ENCODE measurements around the gene IFT57.

IFT57 gene

GRCh38 chr3:108219336-108219735 lies 2.9 kb downstream of the IFT57 start:
- DNase-seq (ENCODE audit: low spot score) = no peak

- DNase-seq (ENCODE audit: low spot score) = no peak
Observed at GRCh38 chr3:108218811-108219210, 3.4 kb downstream of the IFT57 start.

GRCh38 chr3:108215871-108216270 lies 6.4 kb downstream of the IFT57 start:
- DNase-seq (ENCODE audit: low spot score) = no peak

- DNase-seq (ENCODE audit: low spot score) = no peak
Observed at GRCh38 chr3:108209579-108209978, 12.6 kb downstream of the IFT57 start.

GRCh38 chr3:108208831-108209230 lies 13.4 kb downstream of the IFT57 start:
- no peak for DNase-seq (ENCODE audit: low spot score)

- DNase-seq (ENCODE audit: low spot score) = no peak
Observed at GRCh38 chr3:108202834-108203233, 19.4 kb downstream of the IFT57 start.

- no peak for DNase-seq (ENCODE audit: low spot score)
Observed at GRCh38 chr3:108202080-108202479, 20.1 kb downstream of the IFT57 start.

- no peak for DNase-seq (ENCODE audit: low spot score)
Observed at GRCh38 chr3:108201258-108201657, 21.0 kb downstream of the IFT57 start.

- DNase-seq (ENCODE audit: low spot score) = no peak
Observed at GRCh38 chr3:108200578-108200977, 21.6 kb downstream of the IFT57 start.

- DNase-seq (ENCODE audit: low spot score) = no peak
Observed at GRCh38 chr3:108200024-108200423, 22.2 kb downstream of the IFT57 start.

- no peak for DNase-seq (ENCODE audit: low spot score)
Observed at GRCh38 chr3:108191394-108191793, 30.8 kb downstream of the IFT57 start.

- no peak for DNase-seq (ENCODE audit: low spot score)
Observed at GRCh38 chr3:108190346-108190745, 31.9 kb downstream of the IFT57 start.

- DNase-seq (ENCODE audit: low spot score) = no peak
Observed at GRCh38 chr3:108189440-108189839, 32.8 kb downstream of the IFT57 start.

- DNase-seq (ENCODE audit: low spot score) = no peak
Observed at GRCh38 chr3:108185536-108185935, 36.7 kb downstream of the IFT57 start.

- DNase-seq (ENCODE audit: low spot score) = no peak
Observed at GRCh38 chr3:108184824-108185223, 37.4 kb downstream of the IFT57 start.

- DNase-seq (ENCODE audit: low spot score) = no peak
Observed at GRCh38 chr3:108183971-108184370, 38.3 kb downstream of the IFT57 start.

GRCh38 chr3:108183181-108183580 lies 39.0 kb downstream of the IFT57 start:
- DNase-seq (ENCODE audit: low spot score) = no peak

- no peak for DNase-seq (ENCODE audit: low spot score)
Observed at GRCh38 chr3:108182339-108182738, 39.9 kb downstream of the IFT57 start.

- no peak for DNase-seq (ENCODE audit: low spot score)
Observed at GRCh38 chr3:108181172-108181571, 41.1 kb downstream of the IFT57 start.

GRCh38 chr3:108180194-108180593 lies 42.0 kb downstream of the IFT57 start:
- DNase-seq (ENCODE audit: low spot score) = no peak

- DNase-seq (ENCODE audit: low spot score) = no peak
Observed at GRCh38 chr3:108178676-108179075, 43.5 kb downstream of the IFT57 start.

- DNase-seq (ENCODE audit: low spot score) = no peak
Observed at GRCh38 chr3:108177536-108177935, 44.7 kb downstream of the IFT57 start.

- DNase-seq (ENCODE audit: low spot score) = no peak
Observed at GRCh38 chr3:108175352-108175751, 46.9 kb downstream of the IFT57 start.

- DNase-seq (ENCODE audit: low spot score) = no peak
Observed at GRCh38 chr3:108171106-108171505, 51.1 kb downstream of the IFT57 start.

- DNase-seq (ENCODE audit: low spot score) = no peak
Observed at GRCh38 chr3:108164391-108164790, 57.8 kb downstream of the IFT57 start.
